BLaER1 treated with 17β-estradiol and CSF1 and Interleukin-3, amounts not matched to agents 10 nM and 100 nM (cell line): Measurements from ENCODE around the gene KRT86.
"Not testable (repeated sequence)": the region's sequence is repeated elsewhere in the genome, so short reads cannot be mapped to it uniquely, and the experiment has no call there.

ENCODE experiments used
- H3K27ac ChIP-seq, 11 experiments: shearing (Covaris generic); formaldehyde crosslinking; 2 replicates each; pipeline ENCODE4 v1.8.1; 2022
- H3K27me3 ChIP-seq, 11 experiments: shearing (Covaris generic); formaldehyde crosslinking; 2 replicates each; pipeline ENCODE4 v1.8.1; 2022
- H3K36me3 ChIP-seq, 11 experiments: shearing (Covaris generic); formaldehyde crosslinking; 2 replicates each; pipeline ENCODE4 v1.8.1; 2022
- H3K4me1 ChIP-seq, 10 experiments: shearing (Covaris generic); formaldehyde crosslinking; 2 replicates each; pipeline ENCODE4 v1.8.1; 2022
- H3K4me2 ChIP-seq, 11 experiments: shearing (Covaris generic); formaldehyde crosslinking; 2 replicates each; pipeline ENCODE4 v1.8.1; 2022
- H3K4me3 ChIP-seq, 10 experiments: shearing (Covaris generic); formaldehyde crosslinking; 2 replicates each; pipeline ENCODE4 v1.8.1; 2022
- H3K9ac ChIP-seq, 11 experiments: shearing (Covaris generic); formaldehyde crosslinking; 2 replicates each; pipeline ENCODE4 v1.8.1; 2022
- H3K9me3 ChIP-seq, 11 experiments: shearing (Covaris generic); formaldehyde crosslinking; replicated peaks in 1 of 11; 2 replicates each; pipeline ENCODE4 v1.8.1; 2022
- H4K20me1 ChIP-seq, 11 experiments: shearing (Covaris generic); formaldehyde crosslinking; 2 replicates each; pipeline ENCODE4 v1.8.1; 2022
- Cebpa-rat ChIP-seq, 11 experiments: shearing (Covaris generic); IDR thresholded peaks; 2 replicates each; pipeline ENCODE4 v1.8.1; 2022

Gene KRT86

DNA sequence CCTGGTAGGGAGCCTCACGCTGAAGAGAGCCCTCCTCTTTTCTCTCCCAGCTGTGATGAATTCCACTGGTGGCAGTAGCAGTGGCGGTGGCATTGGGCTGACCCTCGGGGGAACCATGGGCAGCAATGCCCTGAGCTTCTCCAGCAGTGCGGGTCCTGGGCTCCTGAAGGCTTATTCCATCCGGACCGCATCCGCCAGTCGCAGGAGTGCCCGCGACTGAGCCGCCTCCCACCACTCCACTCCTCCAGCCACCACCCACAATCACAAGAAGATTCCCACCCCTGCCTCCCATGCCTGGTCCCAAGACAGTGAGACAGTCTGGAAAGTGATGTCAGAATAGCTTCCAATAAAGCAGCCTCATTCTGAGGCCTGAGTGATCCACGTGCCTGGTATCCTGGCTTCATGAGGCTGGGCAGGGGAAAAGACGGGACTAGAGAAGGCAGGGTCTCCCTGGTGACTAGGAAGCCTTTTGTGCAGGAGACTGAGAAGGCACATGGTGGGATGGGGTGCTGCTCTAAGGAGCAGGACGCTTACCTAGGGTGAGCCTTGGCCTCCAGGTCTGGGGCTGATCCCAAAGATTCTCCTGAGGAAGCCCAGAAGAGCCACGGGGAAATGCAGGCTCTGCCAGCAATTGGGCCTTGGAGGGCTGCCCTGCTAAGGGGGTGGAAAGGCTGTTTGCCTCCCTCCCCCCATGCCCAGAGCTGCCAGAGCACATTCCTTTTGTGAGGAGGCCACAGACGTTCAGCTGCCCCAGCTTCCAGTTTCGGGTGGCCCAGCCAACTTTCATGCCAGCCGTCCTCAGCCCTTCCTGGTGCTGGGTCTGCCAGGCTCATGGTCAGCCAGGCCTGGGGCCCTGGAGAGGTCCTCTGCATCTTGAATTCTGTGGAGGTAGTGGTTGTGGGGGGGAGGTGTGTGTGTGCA lies 25.6 kb upstream of the KRT86 start:
- Histone ChIP-seq H3K4me2 (peak overlapping the region in 2 of 11 experiments; percentile 28 to 36; a peak in 2 of 22 replicates), H3K4me1 (peaks cover 24 to 51% (median 40%) of the 10 kb centered on the region in 10 experiments), H3K36me3 (no peaks in the 10 kb centered on the region), H3K4me3 (no peak overlapping the region), H3K9ac (no peak overlapping the region), H3K9me3 (no peaks in the 10 kb centered on the region), H3K27me3 (peaks cover 10 to 21% (median 16%) of the 10 kb centered on the region in 11 experiments; a peak in 21 of 22 replicates), H3K27ac (no peak overlapping the region), H4K20me1 (no peaks in the 10 kb centered on the region)
- TF ChIP-seq Cebpa-rat (IDR thresholded peaks at IDR 0.05): no peak

DNA sequence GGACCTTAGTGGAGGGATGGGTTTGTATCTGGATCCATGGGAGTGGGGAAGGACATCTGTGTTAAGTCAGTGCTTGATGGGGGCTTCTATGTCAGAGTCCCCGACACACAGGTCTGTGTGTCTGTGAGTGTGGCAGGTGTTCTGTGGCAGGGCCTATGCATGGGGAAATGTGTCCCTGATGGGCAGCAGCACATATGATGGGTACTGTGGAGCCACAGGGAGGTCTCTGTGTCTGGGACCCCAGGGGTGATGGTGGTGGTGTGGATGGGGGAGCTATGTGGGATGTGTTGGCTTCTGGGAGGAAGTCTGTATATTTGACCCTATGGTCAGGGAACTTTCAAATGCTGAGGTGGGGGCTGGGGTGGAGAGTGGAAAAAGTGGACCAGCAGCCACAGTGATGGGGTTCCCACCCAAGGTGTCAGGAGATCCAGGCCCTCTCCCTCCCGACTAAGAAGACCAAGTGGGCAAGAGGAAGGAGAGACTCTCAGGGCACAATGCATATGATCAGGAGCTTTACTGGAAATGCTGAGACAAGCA lies 24.9 kb upstream of the KRT86 start:
- H3K27ac ChIP-seq: no peak overlapping the region
- no peaks in the 10 kb centered on the region for H3K9me3 ChIP-seq
- H4K20me1 ChIP-seq: no peaks in the 10 kb centered on the region
- peaks cover 10 to 21% (median 16%) of the 10 kb centered on the region in 11 experiments; a peak in 21 of 22 replicates for H3K27me3 ChIP-seq
- no peak overlapping the region for H3K4me3 ChIP-seq
- H3K4me1 ChIP-seq: peaks cover 16 to 43% (median 32%) of the 10 kb centered on the region in 10 experiments
- peak overlapping the region in 2 of 11 experiments; percentile 28 to 36; a peak in 3 of 22 replicates for H3K4me2 ChIP-seq
- H3K9ac ChIP-seq: no peak overlapping the region
- no peaks in the 10 kb centered on the region for H3K36me3 ChIP-seq
- no peak for TF ChIP-seq Cebpa-rat (IDR thresholded peaks at IDR 0.05)

DNA sequence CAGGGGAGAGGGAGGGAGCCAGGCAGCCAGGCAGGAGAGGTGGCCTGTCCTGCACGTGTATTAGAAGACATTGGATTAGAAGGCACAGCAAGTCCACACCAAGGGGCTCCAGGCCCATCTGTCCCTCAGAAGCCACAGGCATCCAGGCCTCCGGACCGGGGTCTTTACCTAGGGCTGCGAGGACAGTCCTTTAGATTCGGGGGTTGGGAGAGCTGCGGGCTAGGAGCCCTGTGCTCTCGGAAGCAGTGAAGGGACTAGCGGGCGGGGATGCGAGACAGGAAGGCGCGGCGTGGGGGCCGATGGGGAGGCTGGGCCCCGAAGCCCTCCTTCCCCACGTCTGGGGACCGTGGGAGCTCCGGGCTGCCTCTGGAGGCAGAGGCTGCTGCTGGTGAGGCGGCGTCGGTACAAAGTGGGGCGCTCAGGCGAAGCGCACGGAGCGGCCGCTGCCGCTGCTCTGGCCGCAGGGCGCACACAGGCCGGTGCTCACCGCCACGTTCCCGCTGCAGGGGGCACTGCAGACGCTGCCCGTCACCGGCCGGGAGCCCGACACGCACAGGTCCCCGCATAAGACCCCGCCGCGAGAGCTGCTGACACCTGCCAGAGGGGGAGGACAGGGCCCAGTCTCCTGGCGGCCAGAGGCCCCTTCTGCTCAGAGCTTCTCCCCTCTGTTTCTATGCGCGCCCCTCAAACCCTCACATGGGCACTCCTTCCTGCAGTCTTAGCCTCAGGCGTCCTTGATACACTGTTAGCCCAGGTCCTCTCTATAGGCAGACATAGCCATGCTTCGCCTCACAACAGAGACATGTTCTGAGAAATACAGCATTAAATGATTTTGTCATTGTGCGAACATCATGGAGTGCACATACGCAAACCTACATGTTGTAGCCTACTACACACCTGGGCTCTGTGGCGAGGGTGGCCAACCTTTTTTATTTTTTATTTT lies 24.1 kb upstream of the KRT86 start:
- peaks cover 11 to 36% (median 25%) of the 10 kb centered on the region in 10 experiments; a peak in 19 of 20 replicates for H3K4me1 ChIP-seq
- H3K36me3 ChIP-seq: no peaks in the 10 kb centered on the region
- no peak for TF ChIP-seq Cebpa-rat (IDR thresholded peaks at IDR 0.05)
- peak overlapping the region in 1 of 11 experiments; percentile 15; a peak in 2 of 22 replicates for H3K4me2 ChIP-seq
- no peak overlapping the region for H3K4me3 ChIP-seq
- no peaks in the 10 kb centered on the region for H4K20me1 ChIP-seq
- H3K27ac ChIP-seq: no peak overlapping the region
- H3K9me3 ChIP-seq: no peaks in the 10 kb centered on the region
- H3K27me3 ChIP-seq: peaks cover 10 to 21% (median 16%) of the 10 kb centered on the region in 11 experiments; a peak in 21 of 22 replicates
- H3K9ac ChIP-seq: no peak overlapping the region

DNA sequence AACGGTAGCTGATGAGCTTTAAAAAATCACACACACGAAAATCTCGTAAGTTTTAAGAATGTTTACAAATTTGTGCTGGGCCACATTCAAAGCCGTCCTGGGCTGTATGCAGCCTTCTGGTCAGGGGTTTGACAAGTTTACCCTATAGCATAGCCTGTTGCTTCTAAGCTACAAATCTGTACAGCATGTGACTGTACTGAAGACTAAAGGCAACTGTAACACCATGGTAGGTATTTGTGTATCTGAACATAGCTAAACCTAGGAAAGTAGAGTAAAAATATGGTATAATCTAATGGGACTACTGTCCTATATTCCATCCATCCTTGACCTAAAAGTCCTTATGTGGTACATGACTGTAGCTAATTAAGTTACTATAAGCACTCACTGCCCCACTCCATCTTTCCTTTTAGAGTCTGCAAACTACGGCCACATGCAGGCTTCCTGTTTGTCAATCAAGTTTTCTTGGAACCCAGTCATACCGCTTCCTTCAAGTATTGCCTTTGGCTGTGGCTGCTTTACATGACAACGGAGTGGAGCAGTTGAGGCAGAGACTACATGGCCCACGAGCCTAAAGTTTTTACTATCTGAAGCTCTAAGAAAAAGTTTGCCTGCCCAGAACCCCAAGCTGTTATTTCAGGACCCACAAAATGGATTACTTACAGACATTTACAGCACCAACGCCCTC lies 22.9 kb upstream of the KRT86 start:
- no peak for TF ChIP-seq Cebpa-rat (IDR thresholded peaks at IDR 0.05)
- Histone ChIP-seq H3K4me1 (peaks cover 0 to 28% (median 16%) of the 10 kb centered on the region in 10 experiments; a peak in 14 of 20 replicates), H3K4me3 (no peak overlapping the region), H3K9me3 (no peaks in the 10 kb centered on the region), H3K27me3 (peaks cover 10 to 21% (median 16%) of the 10 kb centered on the region in 11 experiments; a peak in 21 of 22 replicates), H3K27ac (no peak overlapping the region), H3K4me2 (peak overlapping the region in 8 of 11 experiments; percentile 15 to 60 (median 39); a peak in 13 of 22 replicates), H3K36me3 (no peaks in the 10 kb centered on the region), H3K9ac (no peak overlapping the region), H4K20me1 (no peaks in the 10 kb centered on the region)

DNA sequence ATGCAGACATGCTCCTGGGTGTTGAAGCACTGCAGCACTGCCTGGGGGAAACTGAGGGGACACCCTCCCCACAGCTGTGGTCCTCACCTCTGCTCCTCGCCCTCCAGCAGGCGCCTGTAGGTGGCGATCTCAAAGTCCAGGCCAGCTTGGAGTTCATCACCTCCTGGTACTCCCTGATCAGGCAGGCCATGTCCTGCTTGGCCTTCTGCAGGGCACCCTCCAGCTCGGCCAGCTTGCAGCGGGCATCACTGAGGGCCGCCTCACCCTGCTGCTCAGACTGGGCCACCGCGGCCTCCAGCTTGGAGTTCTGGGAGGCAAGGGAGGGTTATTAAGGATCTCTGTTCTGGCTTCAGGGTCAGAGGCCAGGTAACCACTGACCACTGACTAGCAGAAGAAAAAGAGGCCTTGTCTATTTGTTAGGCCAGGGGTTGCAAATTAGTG lies 22.2 kb upstream of the KRT86 start:
- H4K20me1 ChIP-seq, H3K9me3 ChIP-seq, H3K9ac ChIP-seq, H3K27ac ChIP-seq, H3K36me3 ChIP-seq, H3K4me3 ChIP-seq: not testable (repeated sequence)
- H3K4me2 ChIP-seq: peak overlapping the region in 7 of 11 experiments; percentile 22 to 60 (median 42); a peak in 11 of 22 replicates
- H3K4me1 ChIP-seq: peaks cover 0 to 28% (median 16%) of the 10 kb centered on the region in 10 experiments; a peak in 12 of 20 replicates
- H3K27me3 ChIP-seq: peaks cover 10 to 21% (median 16%) of the 10 kb centered on the region in 11 experiments; a peak in 21 of 22 replicates

DNA sequence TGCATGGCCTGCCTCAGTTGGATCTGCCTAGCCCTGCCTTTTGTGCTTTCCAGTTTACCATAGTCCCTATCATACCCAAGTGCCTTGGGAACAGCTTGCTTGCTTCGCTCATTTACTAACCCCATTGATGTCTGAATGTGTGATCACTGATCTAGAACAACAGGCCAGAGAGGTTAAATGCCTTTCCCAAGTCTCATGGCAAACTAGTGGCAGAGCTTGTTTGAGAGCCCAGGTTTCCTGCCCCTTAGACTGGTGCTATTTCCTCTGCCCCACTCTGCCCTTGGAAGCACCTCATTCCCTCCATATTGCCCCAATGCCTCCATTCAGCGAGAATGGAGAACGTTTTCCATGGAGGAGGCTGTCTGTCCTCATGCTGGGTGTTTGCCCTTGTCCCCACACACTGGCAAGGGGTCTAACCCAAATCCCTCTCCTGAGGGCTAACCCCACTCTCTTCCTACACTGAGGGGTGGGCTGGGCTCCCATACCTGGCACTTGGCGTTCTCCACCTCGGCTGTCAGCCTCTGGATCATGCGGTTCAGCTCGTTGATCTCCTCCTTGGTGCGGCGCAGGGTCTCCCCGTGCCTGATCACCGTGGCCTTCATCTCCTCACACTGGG lies 21.6 kb upstream of the KRT86 start:
- no peaks in the 10 kb centered on the region for H4K20me1 ChIP-seq
- H3K4me2 ChIP-seq: peak overlapping the region in 3 of 11 experiments; percentile 6 to 60 (median 42); a peak in 1 of 22 replicates
- H3K4me3 ChIP-seq: no peak overlapping the region
- peaks cover 0 to 28% (median 16%) of the 10 kb centered on the region in 10 experiments; a peak in 12 of 20 replicates for H3K4me1 ChIP-seq
- no peaks in the 10 kb centered on the region for H3K9me3 ChIP-seq
- no peaks in the 10 kb centered on the region for H3K36me3 ChIP-seq
- H3K27ac ChIP-seq: no peak overlapping the region
- no peak overlapping the region for H3K9ac ChIP-seq
- H3K27me3 ChIP-seq: peaks cover 10 to 21% (median 16%) of the 10 kb centered on the region in 11 experiments; a peak in 21 of 22 replicates
- no peak for TF ChIP-seq Cebpa-rat (IDR thresholded peaks at IDR 0.05)

DNA sequence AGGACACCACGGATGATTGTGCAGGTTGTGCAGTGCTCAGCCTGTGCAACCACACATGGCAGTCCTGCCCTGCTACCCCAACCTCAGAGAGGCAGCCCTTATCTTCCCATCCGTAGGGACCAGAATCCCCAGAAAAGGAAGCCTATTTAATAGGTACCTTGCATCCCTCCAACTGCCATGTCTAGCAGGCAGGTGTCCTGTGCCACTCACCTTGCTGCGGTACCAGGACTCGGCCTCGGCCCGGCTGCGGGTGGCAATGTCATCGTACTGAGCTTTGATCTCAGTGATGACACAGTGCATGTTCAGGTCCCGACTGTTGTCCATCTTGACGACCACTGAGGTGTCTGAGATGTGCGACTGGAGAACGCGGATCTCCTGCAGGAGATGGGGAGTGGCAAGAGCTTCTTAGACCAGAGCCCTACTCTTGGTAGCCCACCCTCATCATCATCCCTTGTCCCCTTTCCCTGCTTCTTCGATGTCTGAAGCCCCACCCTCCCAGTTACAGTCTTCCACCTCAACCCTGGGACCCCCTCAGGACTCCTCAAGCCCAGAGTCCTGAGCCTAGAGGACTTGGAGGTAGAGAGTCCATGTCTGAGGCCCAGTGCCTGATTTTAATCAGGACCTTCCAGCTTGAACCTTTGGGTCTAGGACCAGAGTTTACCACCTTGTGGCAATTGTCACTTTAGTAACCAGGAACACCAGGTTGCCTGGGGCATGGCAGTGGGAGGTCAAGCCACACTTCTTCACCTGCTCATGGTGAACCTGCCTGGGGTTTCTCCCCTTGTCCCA lies 20.9 kb upstream of the KRT86 start:
- H3K4me3 ChIP-seq: no peak overlapping the region
- peaks cover 10 to 21% (median 16%) of the 10 kb centered on the region in 11 experiments; a peak in 21 of 22 replicates for H3K27me3 ChIP-seq
- H3K36me3 ChIP-seq: no peaks in the 10 kb centered on the region
- H4K20me1 ChIP-seq: no peaks in the 10 kb centered on the region
- no peak for TF ChIP-seq Cebpa-rat (IDR thresholded peaks at IDR 0.05)
- no peak overlapping the region for H3K27ac ChIP-seq
- H3K9me3 ChIP-seq: peaks cover 0 to 4% (median 0%) of the 10 kb centered on the region in 11 experiments; a peak in 1 of 22 replicates
- peaks cover 0 to 28% (median 16%) of the 10 kb centered on the region in 10 experiments; a peak in 12 of 20 replicates for H3K4me1 ChIP-seq
- no peak overlapping the region for H3K9ac ChIP-seq
- H3K4me2 ChIP-seq: no peak overlapping the region
